GM10847 (cell line): ENCODE data around the gene SORCS3.

ENCODE experiments used
- POLR2A ChIP-seq: IDR thresholded peaks from 2 replicates; pipeline ENCODE4 v1.6.1; 2011; ENCODE audit not compliant: insufficient read length; ENCODE audit errors: extremely low read depth

SORCS3 gene

DNA sequence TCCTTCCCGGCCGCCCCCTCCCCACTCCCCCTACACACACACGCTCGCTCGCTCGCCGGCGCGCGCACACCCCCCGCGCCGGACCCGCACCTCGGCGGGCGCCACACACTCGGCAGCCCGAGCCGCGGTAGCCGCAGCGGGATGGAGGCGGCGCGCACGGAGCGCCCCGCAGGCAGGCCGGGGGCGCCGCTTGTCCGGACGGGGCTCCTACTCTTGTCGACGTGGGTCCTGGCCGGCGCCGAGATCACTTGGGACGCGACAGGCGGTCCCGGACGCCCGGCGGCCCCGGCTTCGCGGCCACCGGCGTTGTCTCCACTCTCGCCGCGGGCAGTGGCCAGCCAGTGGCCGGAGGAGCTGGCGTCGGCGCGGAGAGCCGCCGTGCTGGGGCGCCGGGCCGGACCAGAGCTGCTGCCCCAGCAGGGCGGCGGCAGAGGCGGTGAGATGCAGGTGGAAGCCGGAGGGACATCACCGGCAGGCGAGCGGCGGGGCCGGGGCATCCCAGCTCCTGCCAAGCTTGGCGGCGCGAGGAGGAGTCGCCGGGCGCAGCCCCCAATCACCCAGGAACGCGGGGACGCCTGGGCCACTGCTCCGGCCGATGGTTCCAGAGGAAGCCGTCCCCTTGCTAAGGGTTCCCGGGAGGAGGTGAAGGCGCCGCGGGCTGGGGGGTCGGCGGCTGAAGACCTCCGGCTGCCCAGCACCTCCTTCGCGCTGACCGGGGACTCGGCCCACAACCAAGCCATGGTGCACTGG lies at the start of gene SORCS3:
SORCS3 (plus strand) TSS at position 104 of the 750 bp plus-strand sequence.
- no peak for TF ChIP-seq POLR2A

DNA sequence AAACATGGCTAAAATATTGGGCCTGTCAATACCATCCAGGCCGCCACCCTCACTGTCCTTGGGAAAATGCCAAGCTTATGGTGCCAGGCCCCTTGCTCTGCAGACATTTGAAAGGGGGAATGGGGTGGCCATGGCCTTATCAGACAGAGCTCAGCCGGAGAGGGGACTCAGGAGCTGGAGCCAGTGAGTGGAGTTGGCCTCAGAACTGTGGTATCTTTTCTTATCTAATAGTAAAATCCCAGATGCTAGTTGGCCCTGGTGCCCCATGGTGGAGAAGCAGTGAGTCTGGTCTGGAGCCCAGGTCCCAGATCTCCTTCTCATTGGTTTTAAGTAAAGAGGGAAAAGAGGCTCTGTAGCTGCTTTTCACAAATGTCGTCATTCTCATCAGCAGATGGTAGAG lies 49.6 kb upstream of the SORCS3 start:
- no peak for TF ChIP-seq POLR2A

DNA sequence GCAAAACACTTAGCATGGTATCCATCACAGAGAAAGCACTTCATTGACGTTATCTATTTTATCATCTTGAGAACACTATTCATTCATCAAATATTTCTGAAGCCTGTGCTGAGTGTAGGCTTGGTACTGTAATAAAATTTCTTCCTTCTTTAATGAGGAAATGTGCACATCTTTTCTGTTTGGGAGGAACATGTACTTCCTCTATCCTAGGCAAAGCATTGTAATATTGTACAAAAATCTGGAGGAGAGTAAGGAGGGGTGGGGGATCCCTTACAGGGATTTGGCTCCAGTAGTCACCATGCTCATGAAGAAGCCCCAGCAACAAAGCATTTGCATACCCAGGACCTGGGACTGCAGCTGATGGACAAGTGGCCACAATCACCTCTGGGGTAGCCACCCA lies 39.9 kb upstream of the SORCS3 start:
- TF ChIP-seq POLR2A: no peak

DNA sequence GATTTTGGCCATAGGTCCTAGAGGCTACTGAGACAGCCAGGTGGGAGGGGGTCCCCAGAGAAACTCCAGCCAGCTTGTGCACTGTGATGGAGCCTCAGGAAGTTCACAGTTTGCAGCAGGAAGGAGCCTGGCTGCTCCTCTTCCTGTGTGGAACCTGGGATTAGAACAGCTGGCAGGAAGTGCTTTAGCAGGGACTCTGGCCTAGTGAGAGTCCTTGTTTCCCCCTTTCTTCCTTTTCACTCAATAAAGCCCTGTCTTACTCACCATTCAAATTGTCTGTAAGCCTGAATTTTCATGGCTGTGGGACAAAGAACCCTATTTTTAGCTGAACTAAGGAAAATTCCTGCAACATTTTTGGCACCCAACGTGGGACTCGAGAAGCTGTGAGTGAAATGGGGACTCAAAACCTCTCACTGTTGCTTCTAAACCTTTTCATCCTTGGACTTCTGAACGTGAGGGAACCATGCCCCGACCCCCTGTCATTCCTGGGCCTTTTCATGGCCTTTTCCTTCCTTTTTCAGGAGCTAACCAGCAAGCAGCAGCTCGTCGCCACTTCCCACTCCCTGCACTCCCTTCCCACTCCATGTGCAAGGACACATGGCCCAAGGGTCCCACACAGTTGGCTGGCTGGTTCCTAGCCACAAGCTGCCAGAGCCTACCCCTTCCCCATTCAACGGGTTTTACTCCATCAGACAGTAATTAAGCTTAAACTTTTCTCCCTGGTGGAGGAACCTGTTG lies 32.8 kb upstream of the SORCS3 start:
- TF ChIP-seq POLR2A: no peak

DNA sequence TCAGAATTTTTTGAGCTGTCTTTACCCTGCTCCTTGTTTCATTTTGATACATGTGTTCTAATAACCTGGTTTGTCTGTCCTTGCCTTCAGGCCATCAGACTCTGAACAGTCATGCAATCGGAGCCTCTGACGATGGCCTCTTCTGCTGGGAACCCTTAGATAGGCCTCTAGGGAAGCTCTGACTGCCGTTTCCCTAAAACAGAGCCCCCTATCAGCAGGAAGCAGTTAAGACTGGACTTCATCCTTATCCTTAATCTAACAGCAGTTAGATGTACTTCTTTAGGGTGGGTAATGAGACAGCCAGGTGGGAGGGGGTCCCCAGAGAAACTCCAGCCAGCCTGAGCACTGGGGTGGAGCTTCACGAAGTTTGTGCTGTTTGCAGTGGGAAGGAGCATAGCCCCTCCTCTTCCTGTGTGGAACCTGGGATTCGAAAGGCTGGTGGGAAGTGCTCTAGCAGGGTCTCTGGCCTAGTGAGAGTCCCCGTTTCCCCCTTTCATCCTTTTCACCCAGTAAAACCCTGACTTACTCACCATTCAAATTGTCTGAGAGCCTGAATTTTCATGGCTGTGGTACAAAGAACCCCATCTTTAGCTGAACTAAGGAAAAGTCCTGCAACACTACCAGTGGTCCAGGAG lies 28.4 kb upstream of the SORCS3 start:
- TF ChIP-seq POLR2A: no peak

DNA sequence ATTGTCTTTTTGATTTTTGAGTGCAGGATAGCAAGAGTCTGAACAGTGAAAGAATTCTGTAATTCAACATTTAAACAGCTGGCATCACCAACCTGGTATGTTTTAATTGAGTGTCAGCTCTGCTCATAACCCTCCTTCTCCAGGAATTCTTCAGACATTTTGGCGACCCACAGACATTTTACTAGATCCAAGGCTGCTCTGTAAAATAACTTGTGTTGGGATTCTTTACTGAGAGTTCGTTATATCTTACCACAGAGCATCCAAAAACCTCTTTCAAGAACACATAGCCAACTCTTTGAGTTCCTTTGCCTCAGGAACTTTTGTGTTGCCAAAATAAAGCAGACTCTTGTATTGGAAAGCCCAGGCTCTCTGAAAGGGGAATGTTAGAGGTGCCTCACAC lies 27.7 kb upstream of the SORCS3 start:
- TF ChIP-seq POLR2A: no peak

DNA sequence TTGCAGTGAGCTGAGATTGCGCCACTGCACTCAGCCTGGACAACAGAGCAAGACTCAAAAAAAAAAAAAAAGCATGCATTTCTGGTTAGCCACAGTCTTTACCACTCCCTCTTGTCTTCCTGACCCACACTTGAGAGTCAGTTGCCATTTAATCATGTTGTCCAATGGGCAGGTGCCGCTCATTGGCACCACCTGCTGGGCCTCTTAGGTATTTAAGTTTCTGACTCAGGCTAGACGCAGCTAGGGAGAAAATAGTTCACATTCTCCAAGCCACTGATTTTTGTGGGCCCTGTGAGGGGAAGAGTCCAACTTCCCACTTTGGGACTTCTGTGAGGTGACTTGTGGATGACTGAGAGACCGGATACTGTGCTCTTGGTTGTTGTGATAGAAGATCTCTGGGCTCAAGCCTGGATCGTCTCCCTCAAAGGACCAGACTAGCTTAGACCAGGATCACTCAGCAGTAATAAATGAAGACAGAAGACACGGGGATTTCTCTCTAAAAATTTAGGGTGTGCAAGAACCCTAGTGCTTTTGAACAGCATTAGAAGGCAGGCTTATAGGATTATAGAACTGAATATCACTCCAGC lies 26.8 kb upstream of the SORCS3 start:
- TF ChIP-seq POLR2A: no peak

DNA sequence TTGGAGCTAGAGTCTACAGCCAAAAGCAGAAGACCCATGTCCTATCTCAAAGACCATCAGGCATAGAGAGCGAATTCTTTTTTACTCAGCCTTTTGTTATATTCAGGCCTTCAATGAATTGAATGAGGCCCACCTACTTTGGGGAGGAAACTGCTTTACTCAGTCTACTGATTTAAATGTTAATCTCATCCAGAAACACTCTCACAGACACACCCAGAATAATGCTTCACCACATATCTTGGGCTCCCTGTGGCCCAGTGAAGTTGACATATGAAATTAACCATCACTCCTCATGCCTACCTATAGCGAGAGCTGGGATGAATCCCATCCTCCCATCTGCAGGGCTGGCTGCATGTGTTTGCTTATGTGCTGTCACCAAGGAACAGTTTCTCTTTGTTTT lies 26.0 kb upstream of the SORCS3 start:
- TF ChIP-seq POLR2A: no peak

DNA sequence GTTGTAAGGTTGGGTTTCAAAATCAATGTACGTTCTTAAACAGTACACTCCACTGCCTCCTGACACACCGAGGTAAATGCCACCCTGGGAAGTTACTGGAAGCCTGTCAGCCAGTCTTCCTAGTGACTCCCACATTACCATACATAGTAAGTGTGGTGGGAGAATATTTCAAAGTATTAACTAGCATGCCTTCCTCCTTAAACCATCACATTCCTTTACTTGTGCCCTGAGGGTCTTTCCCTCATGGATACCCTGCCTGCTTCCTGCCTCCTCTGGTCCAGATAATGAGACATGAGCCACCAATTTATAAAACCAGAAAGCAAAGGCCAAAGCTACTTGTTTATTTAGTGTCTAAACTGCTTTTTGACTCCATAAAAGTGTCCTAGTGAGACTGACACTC lies 23.3 kb upstream of the SORCS3 start:
- no peak for TF ChIP-seq POLR2A

DNA sequence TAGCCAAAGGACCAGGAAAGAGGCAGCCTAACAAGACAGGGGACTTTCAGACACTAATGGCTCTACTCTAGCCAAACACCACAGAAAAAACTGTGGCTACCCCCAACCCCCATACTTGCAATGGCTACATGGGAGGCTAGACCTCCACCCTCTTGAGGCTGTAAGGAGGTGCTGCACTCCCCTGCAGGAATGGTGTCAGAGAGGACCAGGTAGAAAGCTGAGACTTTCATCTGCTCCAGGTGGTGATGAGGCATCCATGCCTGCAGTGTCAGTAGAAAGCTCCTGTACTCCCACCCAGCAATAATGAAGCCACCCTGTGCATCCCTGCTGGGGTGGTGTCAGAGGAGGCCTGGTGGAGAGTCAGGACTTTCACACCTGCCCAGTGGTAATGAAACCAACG lies 18.9 kb upstream of the SORCS3 start:
- no peak for TF ChIP-seq POLR2A

DNA sequence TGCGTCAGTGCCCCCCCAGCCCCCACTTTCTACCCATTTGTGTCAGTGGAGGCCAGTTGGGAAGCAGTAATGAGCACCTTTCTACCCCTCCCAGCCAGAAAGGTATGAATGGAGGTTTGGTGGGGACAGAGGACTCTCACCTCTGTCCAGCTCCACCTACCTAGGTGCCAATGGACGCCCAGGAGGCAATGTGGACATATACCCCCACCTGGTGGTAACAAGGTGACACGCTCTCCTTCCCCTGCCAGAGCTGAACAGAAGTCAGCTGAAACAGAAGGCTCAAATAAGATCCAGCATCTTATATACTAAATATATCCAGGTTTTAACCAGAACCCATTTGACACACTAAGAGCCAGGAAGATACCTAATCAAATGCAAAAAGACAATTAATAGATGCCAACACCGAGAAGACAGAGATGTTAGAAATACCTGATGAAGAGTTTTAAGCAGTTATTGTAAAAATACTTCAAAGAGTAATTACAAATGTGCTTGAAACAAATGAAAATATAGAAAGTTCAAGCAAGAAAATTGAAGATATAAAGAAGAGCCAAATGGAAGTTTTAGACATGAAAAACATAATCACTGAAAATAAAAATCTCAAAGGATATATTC lies 18.4 kb upstream of the SORCS3 start:
- TF ChIP-seq POLR2A: no peak

DNA sequence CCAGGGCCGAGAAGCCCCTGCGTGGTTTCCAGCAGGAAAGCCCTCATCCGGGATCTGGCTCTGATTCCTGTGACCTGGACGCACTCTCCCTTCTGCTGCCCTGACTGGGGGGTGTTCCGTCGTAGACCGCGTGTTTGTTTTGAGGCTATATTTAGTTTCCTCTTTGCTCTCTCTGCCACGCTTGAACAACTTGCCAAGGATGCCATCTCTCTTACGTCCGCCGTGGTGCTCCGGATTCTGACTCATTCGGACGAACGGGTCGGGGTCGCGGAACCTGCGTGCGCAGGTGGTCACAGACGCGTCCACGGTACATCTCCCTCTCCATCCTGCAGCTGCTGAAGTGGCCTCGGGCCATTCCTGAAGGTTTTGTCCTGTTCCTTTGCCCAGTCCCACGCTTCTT lies 10.4 kb upstream of the SORCS3 start:
- no peak for TF ChIP-seq POLR2A

DNA sequence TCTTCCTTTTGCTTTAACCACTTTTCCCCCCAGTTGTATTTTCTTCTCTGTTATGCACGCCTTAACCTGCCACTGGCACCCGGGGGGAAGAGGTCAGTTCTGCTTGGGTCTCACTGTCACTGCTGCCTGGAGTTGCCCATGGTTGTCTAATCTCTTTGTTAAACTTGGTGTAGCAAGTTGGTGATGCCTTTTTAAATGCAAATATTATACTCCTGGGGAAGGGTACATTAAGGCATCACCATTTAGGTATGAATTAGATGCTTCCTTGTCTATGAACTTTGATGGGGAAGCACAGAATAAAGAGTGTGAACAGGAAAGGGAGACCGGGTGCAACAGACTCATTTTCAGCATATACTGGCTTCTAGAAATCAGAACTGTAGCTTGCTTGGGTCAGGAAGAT lies 9.1 kb upstream of the SORCS3 start:
- no peak for TF ChIP-seq POLR2A

DNA sequence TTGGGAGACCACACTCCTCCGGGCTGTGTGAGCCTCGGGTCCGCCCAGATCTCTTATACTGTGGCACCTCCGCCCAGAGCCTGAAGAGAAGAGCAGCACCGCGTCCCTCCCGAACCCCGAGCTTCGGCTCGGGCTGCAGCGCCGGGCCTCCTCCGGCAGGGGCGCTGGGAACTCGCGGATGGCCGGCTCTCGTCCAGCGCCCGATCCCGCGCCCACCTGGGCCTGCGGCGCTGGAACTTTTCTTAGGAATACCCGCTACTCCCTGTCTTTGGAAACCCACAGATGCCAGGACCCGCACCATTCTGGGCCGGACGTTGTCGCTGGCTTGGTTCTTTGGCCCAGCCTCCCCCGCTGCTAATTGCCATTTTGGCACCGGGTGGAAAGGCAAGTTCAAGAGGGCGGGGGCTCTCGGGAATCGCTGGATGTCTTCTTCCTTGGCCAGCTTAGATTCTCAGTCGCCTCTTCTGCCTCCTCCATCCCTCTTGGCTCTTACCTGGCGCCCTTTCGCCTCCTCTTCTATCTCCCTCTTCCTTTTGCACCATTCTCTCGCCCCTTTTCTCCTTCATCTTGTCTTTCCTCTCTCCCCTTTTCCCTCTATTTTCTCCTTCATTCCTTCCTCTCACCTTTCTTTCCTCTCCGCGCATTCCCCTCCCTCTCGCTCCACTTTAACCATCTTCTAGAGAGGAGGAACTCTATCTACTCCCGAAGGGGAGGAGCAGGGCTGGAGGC lies 2.1 kb upstream of the SORCS3 start:
- TF ChIP-seq POLR2A: no peak
